ENCODE data around the gene ZIC4.

Gene ZIC4

GRCh38 chr3:147423798-147424580 is 17.6 kb upstream of the ZIC4 start:
- Histone ChIP-seq H3K27me3 (ENCODE audit: control insufficient read depth in 2 of 2, insufficient read depth in 2 of 2, low read length in 2 of 2) (peaks cover 52 to 56% of the 10 kb centered on the region in 2 donors), H3K27ac (ENCODE audit: low read depth in 2 of 2, low read length in 2 of 2) (no peak overlapping the region), H3K4me3 (ENCODE audit: low read length in 2 of 2) (no peak overlapping the region), H3K36me3 (ENCODE audit: control insufficient read depth in 2 of 2, insufficient read depth in 2 of 2, low read length in 2 of 2) (no peaks in the 10 kb centered on the region), H3K9me3 (ENCODE audit: control insufficient read depth in 2 of 2, low read length in 2 of 2) (no peaks in the 10 kb centered on the region), H3K9ac (ENCODE audit: low read depth in 1 of 2, low read length in 2 of 2) (no peak overlapping the region), H3K4me1 (ENCODE audit: control insufficient read depth in 2 of 2, insufficient read depth in 2 of 2, low read length in 2 of 2) (peaks cover 0 to 2% of the 10 kb centered on the region in 2 donors)

GRCh38 chr3:147423537-147423797 is 17.1 kb upstream of the ZIC4 start:
- H3K36me3 ChIP-seq (ENCODE audit: control insufficient read depth in 2 of 2, insufficient read depth in 2 of 2, low read length in 2 of 2) = no peaks in the 10 kb centered on the region
- no peak overlapping the region for H3K9ac ChIP-seq (ENCODE audit: low read depth in 1 of 2, low read length in 2 of 2)
- no peak overlapping the region for H3K4me3 ChIP-seq (ENCODE audit: low read length in 2 of 2)
- peaks cover 57 to 61% of the 10 kb centered on the region in 2 donors for H3K27me3 ChIP-seq (ENCODE audit: control insufficient read depth in 2 of 2, insufficient read depth in 2 of 2, low read length in 2 of 2)
- H3K27ac ChIP-seq (ENCODE audit: low read depth in 2 of 2, low read length in 2 of 2) = no peak overlapping the region
- no peaks in the 10 kb centered on the region for H3K9me3 ChIP-seq (ENCODE audit: control insufficient read depth in 2 of 2, low read length in 2 of 2)
- peaks cover 0 to 4% of the 10 kb centered on the region in 2 donors for H3K4me1 ChIP-seq (ENCODE audit: control insufficient read depth in 2 of 2, insufficient read depth in 2 of 2, low read length in 2 of 2)

- H3K9me3 ChIP-seq (ENCODE audit: control insufficient read depth in 2 of 2, low read length in 2 of 2) = no peaks in the 10 kb centered on the region
- no peak overlapping the region for H3K9ac ChIP-seq (ENCODE audit: low read depth in 1 of 2, low read length in 2 of 2)
- no peak overlapping the region for H3K4me3 ChIP-seq (ENCODE audit: low read length in 2 of 2)
- H3K4me1 ChIP-seq (ENCODE audit: control insufficient read depth in 2 of 2, insufficient read depth in 2 of 2, low read length in 2 of 2) = peaks cover 0 to 4% of the 10 kb centered on the region in 2 donors
- H3K27me3 ChIP-seq (ENCODE audit: control insufficient read depth in 2 of 2, insufficient read depth in 2 of 2, low read length in 2 of 2) = peaks cover 61 to 62% of the 10 kb centered on the region in 2 donors
- no peaks in the 10 kb centered on the region for H3K36me3 ChIP-seq (ENCODE audit: control insufficient read depth in 2 of 2, insufficient read depth in 2 of 2, low read length in 2 of 2)
- no peak overlapping the region for H3K27ac ChIP-seq (ENCODE audit: low read depth in 2 of 2, low read length in 2 of 2)
Measured at GRCh38 chr3:147422601-147423536, 16.5 kb upstream of the ZIC4 start.

- peaks cover 67 to 68% of the 10 kb centered on the region in 2 donors for H3K27me3 ChIP-seq (ENCODE audit: control insufficient read depth in 2 of 2, insufficient read depth in 2 of 2, low read length in 2 of 2)
- H3K4me3 ChIP-seq (ENCODE audit: low read length in 2 of 2) = no peak overlapping the region
- no peaks in the 10 kb centered on the region for H3K9me3 ChIP-seq (ENCODE audit: control insufficient read depth in 2 of 2, low read length in 2 of 2)
- H3K9ac ChIP-seq (ENCODE audit: low read depth in 1 of 2, low read length in 2 of 2) = no peak overlapping the region
- H3K36me3 ChIP-seq (ENCODE audit: control insufficient read depth in 2 of 2, insufficient read depth in 2 of 2, low read length in 2 of 2) = no peaks in the 10 kb centered on the region
- peaks cover 0 to 4% of the 10 kb centered on the region in 2 donors for H3K4me1 ChIP-seq (ENCODE audit: control insufficient read depth in 2 of 2, insufficient read depth in 2 of 2, low read length in 2 of 2)
- no peak overlapping the region for H3K27ac ChIP-seq (ENCODE audit: low read depth in 2 of 2, low read length in 2 of 2)
Measured at GRCh38 chr3:147422196-147422595, 15.9 kb upstream of the ZIC4 start.

GRCh38 chr3:147421184-147421912 is 15.0 kb upstream of the ZIC4 start:
- Histone ChIP-seq H3K9ac (ENCODE audit: low read depth in 1 of 2, low read length in 2 of 2) (no peak overlapping the region), H3K36me3 (ENCODE audit: control insufficient read depth in 2 of 2, insufficient read depth in 2 of 2, low read length in 2 of 2) (no peaks in the 10 kb centered on the region), H3K9me3 (ENCODE audit: control insufficient read depth in 2 of 2, low read length in 2 of 2) (no peaks in the 10 kb centered on the region), H3K27ac (ENCODE audit: low read depth in 2 of 2, low read length in 2 of 2) (no peak overlapping the region), H3K4me3 (ENCODE audit: low read length in 2 of 2) (no peak overlapping the region), H3K27me3 (ENCODE audit: control insufficient read depth in 2 of 2, insufficient read depth in 2 of 2, low read length in 2 of 2) (peaks cover 68 to 71% of the 10 kb centered on the region in 2 donors), H3K4me1 (ENCODE audit: control insufficient read depth in 2 of 2, insufficient read depth in 2 of 2, low read length in 2 of 2) (peaks cover 0 to 4% of the 10 kb centered on the region in 2 donors)

- Histone ChIP-seq H3K36me3 (ENCODE audit: control insufficient read depth in 2 of 2, insufficient read depth in 2 of 2, low read length in 2 of 2) (no peaks in the 10 kb centered on the region), H3K9ac (ENCODE audit: low read depth in 1 of 2, low read length in 2 of 2) (no peak overlapping the region), H3K9me3 (ENCODE audit: control insufficient read depth in 2 of 2, low read length in 2 of 2) (no peaks in the 10 kb centered on the region), H3K27ac (ENCODE audit: low read depth in 2 of 2, low read length in 2 of 2) (no peak overlapping the region), H3K27me3 (ENCODE audit: control insufficient read depth in 2 of 2, insufficient read depth in 2 of 2, low read length in 2 of 2) (peaks cover 71% of the 10 kb centered on the region in 2 donors), H3K4me3 (ENCODE audit: low read length in 2 of 2) (no peak overlapping the region), H3K4me1 (ENCODE audit: control insufficient read depth in 2 of 2, insufficient read depth in 2 of 2, low read length in 2 of 2) (peaks cover 0 to 4% of the 10 kb centered on the region in 2 donors)
Measured at GRCh38 chr3:147420353-147421183, 14.2 kb upstream of the ZIC4 start.

GRCh38 chr3:147419781-147420224 is 13.5 kb upstream of the ZIC4 start:
- Histone ChIP-seq H3K27ac (ENCODE audit: low read depth in 2 of 2, low read length in 2 of 2) (no peak overlapping the region), H3K4me3 (ENCODE audit: low read length in 2 of 2) (no peak overlapping the region), H3K9me3 (ENCODE audit: control insufficient read depth in 2 of 2, low read length in 2 of 2) (no peaks in the 10 kb centered on the region), H3K27me3 (ENCODE audit: control insufficient read depth in 2 of 2, insufficient read depth in 2 of 2, low read length in 2 of 2) (peaks cover 70 to 72% of the 10 kb centered on the region in 2 donors), H3K4me1 (ENCODE audit: control insufficient read depth in 2 of 2, insufficient read depth in 2 of 2, low read length in 2 of 2) (peaks cover 0 to 4% of the 10 kb centered on the region in 2 donors), H3K9ac (ENCODE audit: low read depth in 1 of 2, low read length in 2 of 2) (no peak overlapping the region), H3K36me3 (ENCODE audit: control insufficient read depth in 2 of 2, insufficient read depth in 2 of 2, low read length in 2 of 2) (no peaks in the 10 kb centered on the region)

- Histone ChIP-seq H3K27me3 (ENCODE audit: control insufficient read depth in 2 of 2, insufficient read depth in 2 of 2, low read length in 2 of 2) (peaks cover 69 to 71% of the 10 kb centered on the region in 2 donors), H3K27ac (ENCODE audit: low read depth in 2 of 2, low read length in 2 of 2) (no peak overlapping the region), H3K9ac (ENCODE audit: low read depth in 1 of 2, low read length in 2 of 2) (no peak overlapping the region), H3K4me1 (ENCODE audit: control insufficient read depth in 2 of 2, insufficient read depth in 2 of 2, low read length in 2 of 2) (peaks cover 0 to 4% of the 10 kb centered on the region in 2 donors), H3K9me3 (ENCODE audit: control insufficient read depth in 2 of 2, low read length in 2 of 2) (no peaks in the 10 kb centered on the region), H3K36me3 (ENCODE audit: control insufficient read depth in 2 of 2, insufficient read depth in 2 of 2, low read length in 2 of 2) (no peaks in the 10 kb centered on the region), H3K4me3 (ENCODE audit: low read length in 2 of 2) (peak overlapping the region; percentile 9 to 20)
Measured at GRCh38 chr3:147418808-147419701, 12.7 kb upstream of the ZIC4 start.
